CD4-positive, alpha-beta memory T cell (primary cell): ENCODE results near the gene MED23. TPM values are rescaled to one million over a fixed set of nuclear protein-coding genes. Genes with fewer than 3 reads are reported as not detected.
"Not testable (repeated sequence)": the region's sequence is repeated elsewhere in the genome, so short reads cannot be mapped to it uniquely, and the experiment has no call there.

Experiments used
- CTCF ChIA-PET: fragments of 350-600 bp; sonication (Branson Sonifier 250); formaldehyde crosslinking; loops from one replicate; lab custom pipeline; 2021; ENCODE audit warnings: inconsistent platforms; ENCODE audit not compliant: partially characterized antibody; lab: Charles Lee
- POLR2A ChIA-PET: fragments of 350-600 bp; sonication (Branson Sonifier 250); formaldehyde crosslinking; loops from one replicate; lab custom pipeline; 2021; ENCODE audit not compliant: partially characterized antibody; lab: Charles Lee
- DNase-seq, 5 donors: peaks; one replicate each; pipeline versions ENCODE4 v3.0.0 to v3.0.0-alpha.2; 2020 to 2022; ENCODE audit warnings: mixed read lengths in 1 of 5
- H3K27ac ChIP-seq: one replicate; pipeline ENCODE4 v1.7.0; 2013; ENCODE audit warnings: low read depth, low read length
- H3K27me3 ChIP-seq: 2 replicates; pipeline ENCODE4 v1.7.0; 2013; ENCODE audit warnings: mild to moderate bottlenecking, low read length, moderate library complexity; ENCODE audit not compliant: insufficient read depth
- H3K36me3 ChIP-seq: 2 replicates; pipeline ENCODE4 v1.7.0; 2013; ENCODE audit warnings: mild to moderate bottlenecking, low read length, moderate library complexity; ENCODE audit not compliant: insufficient read depth
- H3K4me1 ChIP-seq: 2 replicates; pipeline ENCODE4 v1.7.0; 2013; ENCODE audit warnings: mild to moderate bottlenecking, low read length, moderate library complexity; ENCODE audit not compliant: insufficient read depth
- H3K4me3 ChIP-seq, 2 donors: one replicate each; pipeline ENCODE4 v1.7.0; 2013; ENCODE audit warnings: low read length in 2 of 2, mild to moderate bottlenecking in 1 of 2
- H3K9me3 ChIP-seq, 2 donors: one replicate each; pipeline ENCODE4 v1.7.0; 2013; ENCODE audit warnings: low read length in 2 of 2, control low read depth in 1 of 2; ENCODE audit not compliant: control insufficient read depth in 1 of 2
- H3K27ac Mint-ChIP-seq, 7 donors: one replicate each; pipeline ENCODE4 v1.8.0; 2020 to 2021; ENCODE audit warnings: mixed read lengths in 7 of 7, mild to moderate bottlenecking in 6 of 7, inconsistent platforms in 3 of 7, moderate library complexity in 3 of 7
- H3K27me3 Mint-ChIP-seq, 2 donors: one replicate each; pipeline ENCODE4 v1.8.0; 2020 to 2021; ENCODE audit warnings: mixed read lengths in 2 of 2
- H3K36me3 Mint-ChIP-seq, 2 donors: one replicate each; pipeline ENCODE4 v1.8.0; 2020 to 2021; ENCODE audit warnings: mixed read lengths in 2 of 2, inconsistent platforms in 1 of 2, mild to moderate bottlenecking in 1 of 2
- H3K4me1 Mint-ChIP-seq, 4 donors: one replicate each; pipeline ENCODE4 v1.8.0; 2020 to 2021; ENCODE audit warnings: mixed read lengths in 4 of 4, mild to moderate bottlenecking in 1 of 4
- H3K4me3 Mint-ChIP-seq, 8 donors: one replicate each; pipeline ENCODE4 v1.8.0; 2020 to 2021; ENCODE audit warnings: mixed read lengths in 8 of 8, mild to moderate bottlenecking in 7 of 8, moderate library complexity in 6 of 8, inconsistent platforms in 3 of 8
- H3K9me3 Mint-ChIP-seq, 8 donors: one replicate each; pipeline ENCODE4 v1.8.0; 2020 to 2021; ENCODE audit warnings: mixed read lengths in 8 of 8, mild to moderate bottlenecking in 5 of 8, inconsistent platforms in 3 of 8, moderate library complexity in 1 of 8
- intact Hi-C: fragments of 100-400 bp; cut with micrococcal nuclease; formaldehyde crosslinking; loops from one replicate; pipeline ENCODE4 v1.15.1; 2023
- polyA plus RNA-seq, 2 donors: library from polyadenylated mRNA; unstranded; fragments of 300-500 nt; fragmentation: Illumina TruSeq; gene quantifications; one replicate each; pipeline ENCODE4 v1.2.3, GENCODE V29; 2021
- total RNA-seq, 2 experiments: library from RNA; stranded (reverse); gene quantifications; one replicate each; pipeline ENCODE4 v1.2.3, GENCODE V29; 2021

The MED23 gene
- total and polyA plus RNA-seq, 4 experiments from 2014 or later, result 10.9 to 56.4 (median 35.8) TPM

DNA sequence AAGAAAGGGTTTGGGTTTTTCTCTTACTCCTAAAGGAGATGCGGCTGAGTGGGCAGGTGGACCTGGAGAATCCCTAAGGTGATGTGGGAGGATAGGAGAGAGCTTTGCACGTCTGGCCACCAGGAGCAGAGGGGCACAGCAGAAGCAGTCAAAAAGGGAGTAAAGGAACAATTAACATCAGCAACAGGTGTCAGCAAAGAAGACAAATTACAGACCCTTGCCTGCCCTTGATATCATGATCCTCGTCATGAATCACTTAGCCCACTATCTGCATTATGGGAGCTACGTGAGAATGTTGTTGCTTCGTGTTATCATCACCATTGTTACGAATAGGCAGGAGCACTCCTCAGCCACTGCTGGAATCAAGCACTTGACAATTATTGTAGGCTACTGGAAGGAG lies 80.6 kb downstream of the MED23 start:
- H3K4me3 ChIP-seq, result no peak overlapping the region
- DNase-seq, result no peak
- Mint-ChIP-seq H3K4me1 (no peaks in the 10 kb centered on the region), H3K36me3 (no peaks in the 10 kb centered on the region), H3K4me3 (no peak overlapping the region), H3K27me3 (peaks cover 0 to 1% of the 10 kb centered on the region in 2 donors), H3K9me3 (peaks cover 0 to 3% (median 0%) of the 10 kb centered on the region in 8 donors), H3K27ac (no peak overlapping the region)
- intact Hi-C loops, result no loop called here
- no peaks in the 10 kb centered on the region for H3K36me3 ChIP-seq
- no peak overlapping the region for H3K27ac ChIP-seq
- H3K9me3 ChIP-seq, result no peaks in the 10 kb centered on the region
- ChIA-PET POLR2A (no interaction called here), CTCF (no interaction called here)
- H3K4me1 ChIP-seq, result no peaks in the 10 kb centered on the region
- H3K27me3 ChIP-seq, result no peaks in the 10 kb centered on the region

DNA sequence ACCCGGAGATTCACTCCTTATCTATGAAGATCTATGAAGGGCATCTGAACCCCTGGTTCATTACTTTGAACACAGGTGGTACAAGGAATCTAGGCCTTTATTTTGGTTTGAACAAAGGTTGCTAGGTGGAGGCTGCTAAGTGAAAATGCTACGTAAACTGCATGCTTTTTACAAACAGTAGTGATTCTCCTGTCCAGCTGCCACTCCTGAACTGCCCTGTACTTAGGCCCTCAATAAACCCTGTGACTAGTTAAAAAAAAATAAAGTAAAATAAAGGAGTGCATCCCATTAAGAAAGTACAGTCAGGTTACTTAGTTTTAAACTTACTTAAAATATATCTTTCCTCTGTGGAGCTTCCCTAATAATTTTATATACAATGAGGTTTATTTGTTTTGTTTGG lies 82.7 kb downstream of the MED23 start:
- H3K4me1 ChIP-seq, result no peaks in the 10 kb centered on the region
- H3K4me3 ChIP-seq, result no peak overlapping the region
- ChIA-PET CTCF (interaction anchor here (1.2 kb wide), 1 partner anchor 83 kb away, joined by 3 read pairs; no protein-coding TSS in a partner anchor), POLR2A (no interaction called here)
- intact Hi-C loops, result no loop called here
- peaks cover 1 to 3% of the 10 kb centered on the region in 2 donors for H3K27me3 Mint-ChIP-seq
- H3K36me3 ChIP-seq, result no peaks in the 10 kb centered on the region
- peaks cover 0 to 3% (median 0%) of the 10 kb centered on the region in 8 donors for H3K9me3 Mint-ChIP-seq
- no peak overlapping the region for H3K27ac ChIP-seq
- H3K36me3 Mint-ChIP-seq, result no peaks in the 10 kb centered on the region
- no peak for DNase-seq
- H3K27ac Mint-ChIP-seq, result no peak overlapping the region
- H3K4me3 Mint-ChIP-seq, result no peak overlapping the region
- H3K9me3 ChIP-seq, result no peaks in the 10 kb centered on the region
- no peaks in the 10 kb centered on the region for H3K27me3 ChIP-seq
- no peaks in the 10 kb centered on the region for H3K4me1 Mint-ChIP-seq

DNA sequence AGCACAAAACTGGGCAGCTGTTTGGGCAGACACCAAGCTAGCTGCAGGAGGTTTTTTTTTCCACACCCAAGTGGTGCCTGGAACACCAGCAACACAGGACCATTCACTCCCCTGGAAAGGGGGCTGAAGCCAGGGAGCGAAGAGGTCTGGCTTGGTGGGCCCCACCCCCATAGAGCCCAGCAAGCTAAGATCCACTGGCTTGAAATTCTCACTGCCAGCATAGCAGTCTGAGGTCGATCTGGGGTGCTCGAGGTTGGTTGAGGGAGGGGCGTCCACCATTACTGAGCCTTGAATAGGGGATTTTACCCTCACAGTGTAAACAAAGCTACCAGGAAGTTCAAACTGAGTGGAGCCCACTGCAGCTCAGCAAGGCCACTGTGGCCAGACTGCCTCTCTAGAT lies 89.4 kb downstream of the MED23 start:
- peaks cover 1 to 11% of the 10 kb centered on the region in 2 donors for H3K27me3 Mint-ChIP-seq
- POLR2A ChIA-PET, H3K4me1 ChIP-seq, H3K4me3 Mint-ChIP-seq, intact Hi-C loops, H3K27me3 ChIP-seq, H3K27ac Mint-ChIP-seq, H3K9me3 Mint-ChIP-seq, H3K4me3 ChIP-seq, H3K9me3 ChIP-seq, H3K36me3 ChIP-seq, H3K27ac ChIP-seq, H3K4me1 Mint-ChIP-seq, DNase-seq, H3K36me3 Mint-ChIP-seq: not testable (repeated sequence)
- CTCF ChIA-PET, result interaction anchor here (0.9 to 9.7 kb wide), 4 partner anchors 19 to 360 kb away, joined by 3 to 143 read pairs (median 4); no protein-coding TSS in a partner anchor

DNA sequence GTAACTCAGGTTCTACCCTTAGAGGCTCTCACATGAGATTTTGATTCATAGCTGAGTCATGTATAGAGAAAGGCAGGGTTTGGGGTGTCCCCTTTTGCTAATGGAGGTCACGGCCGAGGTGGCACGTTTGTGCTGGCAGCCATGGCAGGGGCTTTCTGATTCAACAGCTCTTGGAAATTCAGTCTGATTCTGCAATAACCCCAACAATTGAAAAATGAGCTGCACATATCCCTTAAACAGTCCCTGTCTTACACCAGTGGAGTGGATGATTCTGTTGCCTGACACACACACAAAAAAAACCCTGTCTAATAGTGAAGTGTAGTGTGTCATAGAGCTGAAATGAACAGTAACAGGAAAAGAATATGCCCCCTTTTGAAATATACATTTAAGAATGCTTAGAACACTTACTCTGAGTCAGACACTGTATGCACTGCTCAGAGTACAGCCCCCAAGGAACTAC lies 95.4 kb downstream of the MED23 start:
- Mint-ChIP-seq H3K9me3 (peaks cover 0 to 3% (median 0%) of the 10 kb centered on the region in 8 donors), H3K4me3 (peak overlapping the region in 4 of 8 donors; percentile 2 to 52 (median 39)), H3K27ac (peak overlapping the region in 5 of 7 donors; percentile 7 to 74 (median 55)), H3K27me3 (peaks cover 0 to 5% of the 10 kb centered on the region in 2 donors), H3K36me3 (no peaks in the 10 kb centered on the region), H3K4me1 (peaks cover 31 to 55% (median 44%) of the 10 kb centered on the region in 4 donors)
- Histone ChIP-seq H3K27ac (no peak overlapping the region), H3K4me1 (peaks cover 19% of the 10 kb centered on the region), H3K36me3 (no peaks in the 10 kb centered on the region), H3K9me3 (no peaks in the 10 kb centered on the region), H3K4me3 (no peak overlapping the region), H3K27me3 (no peaks in the 10 kb centered on the region)
- intact Hi-C loops, result no loop called here
- POLR2A ChIA-PET, result interaction anchor here (0.8 to 4.7 kb wide), 6 partner anchors 14 to 417 kb away, joined by 3 to 87 read pairs (median 6); partner anchors contain the start of gene MED23
- CTCF ChIA-PET, result interaction anchor here (0.9 to 9.7 kb wide), 17 partner anchors 8 to 647 kb away, joined by 3 to 220 read pairs (median 5); partner anchors contain the start of gene MED23
- no peak for DNase-seq

DNA sequence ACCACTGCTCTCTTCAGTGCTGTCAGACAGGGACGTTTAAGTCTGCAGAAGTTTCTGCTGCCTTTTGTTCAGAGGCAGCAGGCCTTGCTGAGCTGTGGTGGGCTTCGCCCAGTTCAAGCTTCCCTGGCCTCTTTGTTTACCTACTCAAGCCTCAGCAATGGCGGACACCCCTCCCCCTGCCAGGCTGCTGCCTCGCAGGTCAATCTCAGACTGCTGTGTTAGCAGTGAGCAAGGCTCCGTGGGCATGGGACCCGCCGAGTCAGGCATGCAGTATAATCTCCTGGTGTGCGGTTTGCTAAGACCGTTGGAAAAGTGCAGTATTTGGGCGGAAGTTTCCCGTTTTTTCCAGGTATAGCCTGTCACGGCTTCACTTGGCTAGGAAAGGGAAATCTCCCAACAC lies 96.4 kb downstream of the MED23 start:
- peaks cover 19% of the 10 kb centered on the region for H3K4me1 ChIP-seq
- CTCF ChIA-PET, result interaction anchor here (0.7 to 9.7 kb wide), 8 partner anchors 9 to 352 kb away, joined by 3 to 220 read pairs (median 13); no protein-coding TSS in a partner anchor
- H3K36me3 Mint-ChIP-seq, H3K4me3 ChIP-seq, intact Hi-C loops, H3K27me3 ChIP-seq, H3K36me3 ChIP-seq, H3K9me3 ChIP-seq, H3K27ac ChIP-seq, H3K27me3 Mint-ChIP-seq, DNase-seq, H3K9me3 Mint-ChIP-seq: not testable (repeated sequence)
- POLR2A ChIA-PET, result interaction anchor here (0.7 to 4.7 kb wide), 4 partner anchors 96 to 349 kb away, joined by 3 to 87 read pairs (median 4); partner anchors contain the start of gene MED23
- Mint-ChIP-seq H3K27ac (peak overlapping the region in 2 of 7 donors; percentile 7 to 17), H3K4me1 (peaks cover 33 to 55% (median 47%) of the 10 kb centered on the region in 4 donors), H3K4me3 (peak overlapping the region in 1 of 8 donors; percentile 17)

DNA sequence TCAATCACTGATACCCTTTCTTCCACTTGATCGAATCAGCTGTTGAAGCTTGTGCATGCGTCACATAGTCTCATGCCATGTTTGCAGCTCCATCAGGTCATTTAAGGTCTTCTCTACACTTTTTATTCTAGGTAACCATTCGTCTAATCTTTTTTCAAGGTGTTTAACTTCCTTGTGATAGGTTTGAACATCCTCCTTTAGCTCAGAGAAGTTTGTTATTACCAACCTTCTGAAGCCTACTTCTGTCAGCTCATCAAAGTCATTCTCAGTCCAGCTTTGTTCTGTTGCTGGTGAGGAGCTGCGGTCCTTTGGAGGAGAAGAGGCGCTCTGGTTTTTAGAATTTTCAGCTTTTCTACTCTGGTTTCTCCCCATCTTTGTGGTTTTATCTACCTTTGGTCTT lies 97.1 kb downstream of the MED23 start:
- peaks cover 33 to 58% (median 48%) of the 10 kb centered on the region in 4 donors for H3K4me1 Mint-ChIP-seq
- H3K9me3 ChIP-seq, H3K36me3 Mint-ChIP-seq, intact Hi-C loops, H3K27me3 Mint-ChIP-seq, H3K27me3 ChIP-seq, H3K4me3 ChIP-seq, H3K36me3 ChIP-seq, H3K9me3 Mint-ChIP-seq, H3K27ac ChIP-seq: not testable (repeated sequence)
- DNase-seq, result peak in 1 of 5 donors; percentile 13
- H3K4me1 ChIP-seq, result peaks cover 19% of the 10 kb centered on the region
- ChIA-PET POLR2A (interaction anchor here (1.1 to 2.1 kb wide), 3 partner anchors 11 to 348 kb away, joined by 3 to 5 read pairs (median 3); partner anchors contain the start of gene MED23), CTCF (interaction anchor here (0.6 to 9.7 kb wide), 6 partner anchors 12 to 352 kb away, joined by 3 to 220 read pairs (median 42); no protein-coding TSS in a partner anchor)
- H3K4me3 Mint-ChIP-seq, result peak overlapping the region in 5 of 8 donors; percentile 9 to 62 (median 38)
- H3K27ac Mint-ChIP-seq, result peak overlapping the region; percentile 2 to 85 (median 61)

DNA sequence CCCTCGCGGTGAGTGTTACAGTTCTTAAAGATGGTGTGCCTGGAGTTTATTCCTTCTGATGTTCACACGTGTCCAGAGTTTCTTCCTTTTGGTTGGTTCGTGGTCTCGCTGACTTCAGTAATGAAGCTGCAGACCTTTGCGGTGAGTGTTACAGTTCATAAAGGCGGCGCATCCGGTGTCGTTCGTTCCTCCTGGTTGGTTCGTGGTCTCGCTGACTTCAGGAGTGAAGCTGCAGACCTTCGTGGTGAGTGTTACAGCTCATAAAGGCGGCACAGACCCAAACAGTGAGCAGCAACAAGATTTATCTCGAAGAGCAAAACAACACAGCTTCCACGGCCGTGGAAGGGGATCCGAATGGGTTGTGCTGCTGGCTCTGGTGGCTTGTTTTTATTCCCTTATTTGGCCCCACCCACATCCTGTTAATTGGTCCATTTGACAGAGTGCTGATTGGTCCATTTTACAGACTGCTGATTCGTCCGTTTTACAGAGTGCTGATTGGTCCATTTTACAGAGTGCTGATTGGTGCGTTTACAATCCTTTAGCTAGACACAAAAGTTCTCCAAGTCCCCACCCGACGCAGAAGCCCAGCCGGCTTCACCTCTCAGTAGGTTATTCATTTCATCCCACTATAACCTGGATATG lies 103.2 kb downstream of the MED23 start:
- CTCF ChIA-PET, result interaction anchor here (0.8 to 2.6 kb wide), 4 partner anchors 8 to 639 kb away, joined by 3 to 9 read pairs (median 3); no protein-coding TSS in a partner anchor
- intact Hi-C loops, result no loop called here
- H3K36me3 Mint-ChIP-seq, result no peaks in the 10 kb centered on the region

More for the DNA sequence above, 103.2 kb downstream of the MED23 start:
- H3K4me1 ChIP-seq, result peaks cover 8% of the 10 kb centered on the region
- no peaks in the 10 kb centered on the region for H3K27me3 Mint-ChIP-seq
- DNase-seq, result peak in 4 of 5 donors; percentile 30 to 51 (median 38)
- no peaks in the 10 kb centered on the region for H3K27me3 ChIP-seq
- H3K4me3 Mint-ChIP-seq, result peak overlapping the region in 5 of 8 donors; percentile 1 to 70 (median 9)
- H3K4me3 ChIP-seq, result no peak overlapping the region
- peaks cover 12 to 34% (median 22%) of the 10 kb centered on the region in 4 donors for H3K4me1 Mint-ChIP-seq
- H3K9me3 ChIP-seq, result no peaks in the 10 kb centered on the region
- POLR2A ChIA-PET, result interaction anchor here (1.4 kb wide), 1 partner anchor 342 kb away, joined by 3 read pairs; no protein-coding TSS in a partner anchor
- no peak overlapping the region for H3K27ac ChIP-seq
- H3K9me3 Mint-ChIP-seq, result peaks cover 0 to 5% (median 0%) of the 10 kb centered on the region in 8 donors
- no peaks in the 10 kb centered on the region for H3K36me3 ChIP-seq
- H3K27ac Mint-ChIP-seq, result peak overlapping the region in 5 of 7 donors; percentile 53 to 83 (median 63)
